Muscle of back (tissue), 10 donors: ENCODE results near the gene BBS10. TPM values are rescaled to one million over a fixed set of nuclear protein-coding genes. Genes with fewer than 3 reads are reported as not detected.

ENCODE experiments used
- polyA plus RNA-seq, 10 donors: library from polyadenylated mRNA; unstranded; fragments of 120-200 nt; gene quantifications; one replicate each; pipeline ENCODE4 v1.2.1, GENCODE V29; 2013; ENCODE audit not compliant: insufficient read length in 10 of 10

BBS10 gene
- polyA plus RNA-seq, 10 donors, result 13.1 to 18.1 (median 16.5) TPM

Other genes with a start within 250 kb of the BBS10 start
- 10 to 100 TPM; 25.7 to 39.1 (median 32.4) TPM for gene OSBPL8, start 211.4 kb upstream of the BBS10 start, polyA plus RNA-seq